ENCODE results near the gene UBAP2.

DNA sequence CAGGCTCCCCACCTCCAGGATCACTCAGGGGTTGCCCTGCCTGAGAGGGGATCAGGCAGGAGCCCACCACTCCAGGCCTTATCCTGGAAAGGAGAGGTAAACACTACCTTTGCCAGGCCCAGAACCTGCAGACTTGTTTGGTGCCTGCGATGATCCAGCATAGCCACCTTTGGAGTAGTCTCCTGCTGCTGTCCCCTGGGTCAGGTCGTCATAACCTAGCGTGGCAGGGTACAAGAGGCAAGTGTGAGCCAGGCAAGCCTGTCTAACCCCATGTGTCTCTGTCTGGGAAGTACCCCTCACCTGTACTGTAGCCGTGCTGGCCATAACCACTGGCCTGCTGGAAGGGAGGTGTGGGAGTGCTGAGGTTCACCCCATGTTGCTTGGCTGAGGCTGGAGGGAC, 125.6 kb downstream of the UBAP2 start:
- TF ChIP-seq CTCF (IDR thresholded peaks at IDR 0.05; ENCODE audit: low read length) (no peak), EZH2 (optimal IDR thresholded peaks at IDR 0.05; ENCODE audit: low read depth, low read length) (no peak)
